Measurements from ENCODE around the gene DYRK2.
A peak's percentile ranks its signal among the peaks of the same experiment; 100 is the strongest.

Gene DYRK2

DNA sequence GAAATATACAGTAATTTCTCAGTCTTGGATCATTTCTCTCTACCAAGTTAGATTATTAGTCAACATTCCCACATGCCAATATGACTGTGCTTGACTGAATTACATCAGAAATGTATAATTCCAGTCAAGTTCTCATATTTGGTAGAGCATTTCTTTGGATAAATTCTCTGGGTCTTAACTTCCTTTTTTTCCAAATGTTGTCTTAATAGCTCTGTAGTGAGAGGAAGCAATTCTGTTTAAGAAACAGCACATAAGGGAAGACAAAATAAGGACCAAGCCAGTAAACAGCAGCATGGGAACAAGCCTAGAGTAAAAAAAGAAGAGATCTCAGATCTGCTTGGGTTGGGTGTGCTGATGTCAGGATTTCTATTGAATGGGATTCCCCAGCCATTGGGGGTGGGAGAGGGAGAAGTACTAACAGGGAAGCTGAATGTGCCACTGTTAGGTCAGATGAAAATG is 14.2 kb upstream of the DYRK2 start:
- TF ChIP-seq, protein P1, sequence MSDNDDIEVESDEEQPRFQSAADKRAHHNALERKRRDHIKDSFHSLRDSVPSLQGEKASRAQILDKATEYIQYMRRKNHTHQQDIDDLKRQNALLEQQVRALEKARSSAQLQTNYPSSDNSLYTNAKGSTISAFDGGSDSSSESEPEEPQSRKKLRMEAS (IDR thresholded peaks at IDR 0.05), result no peak
- TF ChIP-seq CEBPB (IDR thresholded peaks at IDR 0.05), result no peak
- no peak for TF ChIP-seq RAD21 (IDR thresholded peaks at IDR 0.05; ENCODE audit: low read depth)
- TF ChIP-seq ZBTB7A (IDR thresholded peaks at IDR 0.05; ENCODE audit: low read depth), result no peak
- TF ChIP-seq TEAD4 (IDR thresholded peaks at IDR 0.05), result no peak
- TF ChIP-seq USF1 (IDR thresholded peaks at IDR 0.05), result no peak
- no peak for TF ChIP-seq NFIC (IDR thresholded peaks at IDR 0.05)
- TF ChIP-seq TCF12 (IDR thresholded peaks at IDR 0.05; ENCODE audit: low read depth), result no peak
- no peak for TF ChIP-seq EP300 (IDR thresholded peaks at IDR 0.05; ENCODE audit: borderline replicate concordance)
- no peak for TF ChIP-seq FOXM1 (IDR thresholded peaks at IDR 0.05; ENCODE audit: borderline replicate concordance, low read depth)
- TF ChIP-seq TAF1 (IDR thresholded peaks at IDR 0.05; ENCODE audit: low read depth), result no peak
- no peak for TF ChIP-seq CREB1 (IDR thresholded peaks at IDR 0.05; ENCODE audit: low read depth)
- TF ChIP-seq EGR1 (IDR thresholded peaks at IDR 0.05), result no peak

DNA sequence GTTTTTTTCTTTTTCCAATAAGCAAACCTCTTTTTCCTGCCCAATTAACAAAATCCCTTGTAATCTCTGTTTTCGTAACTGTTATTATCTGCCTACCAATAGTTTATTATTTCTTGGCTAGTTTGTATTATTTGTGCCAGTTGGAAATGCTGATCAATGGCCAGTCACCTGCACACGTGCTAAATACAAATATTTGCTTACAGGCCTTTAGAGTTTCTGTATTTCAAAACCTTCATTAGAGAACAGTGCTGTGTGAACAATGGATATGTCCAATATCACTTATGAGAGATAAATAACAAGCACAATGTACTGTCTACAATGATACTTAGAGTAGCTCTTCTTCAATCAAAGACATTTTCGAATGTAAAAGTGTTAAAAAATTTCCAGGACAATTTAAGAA is 10.8 kb upstream of the DYRK2 start:
- no peak for TF ChIP-seq NFIC (IDR thresholded peaks at IDR 0.05)

GRCh38 chr12:67638694-67639093 is 9.9 kb upstream of the DYRK2 start:
- no peak for TF ChIP-seq TAF1 (IDR thresholded peaks at IDR 0.05; ENCODE audit: low read depth)
- no peak for TF ChIP-seq ZBTB7A (IDR thresholded peaks at IDR 0.05; ENCODE audit: low read depth)
- TF ChIP-seq CREB1 (IDR thresholded peaks at IDR 0.05; ENCODE audit: low read depth), result no peak
- TF ChIP-seq, protein P1 (IDR thresholded peaks at IDR 0.05), result no peak
- TF ChIP-seq EP300 (IDR thresholded peaks at IDR 0.05; ENCODE audit: borderline replicate concordance), result no peak
- TF ChIP-seq REST (IDR thresholded peaks at IDR 0.05; ENCODE audit: low read depth), result no peak
- TF ChIP-seq NFIC (IDR thresholded peaks at IDR 0.05), result no peak
- no peak for TF ChIP-seq EGR1 (IDR thresholded peaks at IDR 0.05)
- no peak for TF ChIP-seq YY1 (IDR thresholded peaks at IDR 0.05; ENCODE audit: low read depth)
- no peak for TF ChIP-seq TEAD4 (IDR thresholded peaks at IDR 0.05)
- TF ChIP-seq FOXM1 (IDR thresholded peaks at IDR 0.05; ENCODE audit: borderline replicate concordance, low read depth), result no peak
- no peak for TF ChIP-seq CEBPB (IDR thresholded peaks at IDR 0.05)
- TF ChIP-seq USF1 (IDR thresholded peaks at IDR 0.05), result no peak

DNA sequence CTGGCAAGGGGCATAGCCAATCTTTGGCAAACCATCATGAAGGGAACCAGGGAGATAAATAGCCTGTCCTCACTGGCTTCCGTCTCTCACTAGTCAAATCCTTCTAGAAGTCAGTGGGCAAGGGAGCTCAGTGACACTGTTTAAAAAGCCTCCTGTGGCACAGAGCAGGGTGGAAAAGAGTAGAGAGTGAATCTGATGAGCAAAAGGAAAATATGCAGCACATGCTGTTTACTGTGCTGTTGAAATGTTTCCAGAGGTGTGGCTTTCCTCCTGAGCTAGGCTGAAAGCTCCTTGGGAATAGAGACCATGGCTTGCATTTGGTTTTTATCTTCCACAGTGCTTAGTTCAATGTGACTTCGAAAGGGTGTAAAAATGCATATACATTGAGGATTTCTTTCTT is 7.7 kb upstream of the DYRK2 start:
- no peak for TF ChIP-seq CREB1 (IDR thresholded peaks at IDR 0.05; ENCODE audit: low read depth)
- no peak for TF ChIP-seq EGR1 (IDR thresholded peaks at IDR 0.05)
- TF ChIP-seq TEAD4 (IDR thresholded peaks at IDR 0.05), result no peak
- TF ChIP-seq FOXM1 (IDR thresholded peaks at IDR 0.05; ENCODE audit: borderline replicate concordance, low read depth), result no peak
- TF ChIP-seq REST (IDR thresholded peaks at IDR 0.05; ENCODE audit: low read depth), result no peak
- no peak for TF ChIP-seq NFIC (IDR thresholded peaks at IDR 0.05)
- TF ChIP-seq, protein P1 (IDR thresholded peaks at IDR 0.05), result no peak
- no peak for TF ChIP-seq CEBPB (IDR thresholded peaks at IDR 0.05)
- TF ChIP-seq ZBTB7A (IDR thresholded peaks at IDR 0.05; ENCODE audit: low read depth), result no peak
- no peak for TF ChIP-seq YY1 (IDR thresholded peaks at IDR 0.05; ENCODE audit: low read depth)

GRCh38 chr12:67645126-67645525 is 3.4 kb upstream of the DYRK2 start:
- no peak; the same call in none of the 2 replicates for TF ChIP-seq CEBPB (IDR thresholded peaks at IDR 0.05)
- TF ChIP-seq EP300 (IDR thresholded peaks at IDR 0.05; ENCODE audit: borderline replicate concordance), result peak; percentile 64; the same call in 1 of the 2 replicates
- TF ChIP-seq TAF1 (IDR thresholded peaks at IDR 0.05; ENCODE audit: low read depth), result no peak
- TF ChIP-seq USF1 (IDR thresholded peaks at IDR 0.05), result no peak
- TF ChIP-seq REST (IDR thresholded peaks at IDR 0.05; ENCODE audit: low read depth), result no peak
- TF ChIP-seq FOXM1 (IDR thresholded peaks at IDR 0.05; ENCODE audit: borderline replicate concordance, low read depth), result 0 out of 2 replicates have a peak, but pooled peaks have one; percentile 37
- no peak for TF ChIP-seq ZBTB7A (IDR thresholded peaks at IDR 0.05; ENCODE audit: low read depth)
- peak; percentile 62 for TF ChIP-seq NFIC (IDR thresholded peaks at IDR 0.05)
- no peak for TF ChIP-seq RAD21 (IDR thresholded peaks at IDR 0.05; ENCODE audit: low read depth)
- TF ChIP-seq EGR1 (IDR thresholded peaks at IDR 0.05), result no peak
- peak; percentile 63 for TF ChIP-seq TEAD4 (IDR thresholded peaks at IDR 0.05)
- no peak; the same call in 1 of the 2 replicates for TF ChIP-seq TCF12 (IDR thresholded peaks at IDR 0.05; ENCODE audit: low read depth)
- TF ChIP-seq CREB1 (IDR thresholded peaks at IDR 0.05; ENCODE audit: low read depth), result no peak
- TF ChIP-seq YY1 (IDR thresholded peaks at IDR 0.05; ENCODE audit: low read depth), result no peak
- TF ChIP-seq, protein P1 (IDR thresholded peaks at IDR 0.05), result peak; percentile 20; the same call in 1 of the 2 replicates

All from Ishikawa (cell line).